Measurements from ENCODE around the gene CAPN10. TPM values are rescaled to one million over a fixed set of nuclear protein-coding genes. Genes with fewer than 3 reads are reported as not detected.

CAPN10 gene
- polyA plus RNA-seq, 3 donors: 7.3 to 57.0 (median 7.4) TPM

- no peak for TF ChIP-seq CTCF (IDR thresholded peaks at IDR 0.05)
- WGBS (ENCODE audit: insufficient coverage): 97% methylated on average over 29 of the region's 34 CpGs
- peaks cover 39% of the 10 kb centered on the region for H4K20me1 ChIP-seq (ENCODE audit: insufficient read depth, low read length)
- H3K4me2 ChIP-seq (replicated peaks; ENCODE audit: extremely low read depth, low read length, poor library complexity, severe bottlenecking): no peak overlapping the region
- intact Hi-C loops (cut with micrococcal nuclease): no loop called here
- DNase-seq: no peak
- H3K27ac ChIP-seq (ENCODE audit: low read depth in 1 of 2, low read length in 2 of 2): no peak overlapping the region
- H3K9me3 ChIP-seq (replicated peaks in 1 of 2; ENCODE audit: control insufficient read depth in 1 of 2, insufficient read depth in 1 of 2, low read length in 2 of 2): no peaks in the 10 kb centered on the region
- no peak overlapping the region for H3K4me3 ChIP-seq (replicated peaks in 1 of 3; ENCODE audit: low read depth in 2 of 3, low read length in 3 of 3)
- Mint-ChIP-seq H3K27ac (no peak overlapping the region), H3K4me1 (no peaks in the 10 kb centered on the region), H3K27me3 (ENCODE audit: low read depth in 3 of 3) (no peaks in the 10 kb centered on the region), H3K9me3 (no peaks in the 10 kb centered on the region), H3K4me3 (no peak overlapping the region), H3K36me3 (peaks cover 51 to 92% of the 10 kb centered on the region in 2 donors)
- H3K36me3 ChIP-seq (replicated peaks in 1 of 2; ENCODE audit: control insufficient read depth in 1 of 2, insufficient read depth in 2 of 2, low read length in 2 of 2): peaks cover 81 to 100% of the 10 kb centered on the region in 2 donors
- H2AFZ ChIP-seq (ENCODE audit: insufficient read depth, low read depth, low read length, poor library complexity, severe bottlenecking): no peak overlapping the region
- no peaks in the 10 kb centered on the region for H3K4me1 ChIP-seq (ENCODE audit: control insufficient read depth in 1 of 2, insufficient read depth in 2 of 2, low read length in 2 of 2)
- no peak overlapping the region for H3K9ac ChIP-seq (ENCODE audit: insufficient read depth, low read length, poor library complexity, severe bottlenecking)
- H3K27me3 ChIP-seq (ENCODE audit: control insufficient read depth in 2 of 2, insufficient read depth in 2 of 2, low read length in 2 of 2): no peaks in the 10 kb centered on the region
- peaks cover 35% of the 10 kb centered on the region for H3K79me2 ChIP-seq (ENCODE audit: insufficient read depth, low read length)
These were observed 8.2 kb downstream of the CAPN10 start for GRCh38 chr2:240594511-240595380.

- peak; percentile 27 to 39 (median 37) for DNase-seq
- peak overlapping the region in 3 of 7 donors; percentile 24 to 50 (median 27) for H3K27ac Mint-ChIP-seq
These were observed 9.0 kb downstream of the CAPN10 start for GRCh38 chr2:240595381-240596079.

More at GRCh38 chr2:240595381-240596079, 9.0 kb downstream of the CAPN10 start:
- H3K9ac ChIP-seq (ENCODE audit: insufficient read depth, low read length, poor library complexity, severe bottlenecking): no peak overlapping the region
- Mint-ChIP-seq H3K36me3 (peaks cover 53 to 91% of the 10 kb centered on the region in 2 donors), H3K4me1 (no peaks in the 10 kb centered on the region), H3K9me3 (no peaks in the 10 kb centered on the region), H3K4me3 (no peak overlapping the region), H3K27me3 (ENCODE audit: low read depth in 3 of 3) (no peaks in the 10 kb centered on the region)
- H3K79me2 ChIP-seq (ENCODE audit: insufficient read depth, low read length): peaks cover 27% of the 10 kb centered on the region
- H3K4me2 ChIP-seq (replicated peaks; ENCODE audit: extremely low read depth, low read length, poor library complexity, severe bottlenecking): no peak overlapping the region
- no peaks in the 10 kb centered on the region for H3K27me3 ChIP-seq (ENCODE audit: control insufficient read depth in 2 of 2, insufficient read depth in 2 of 2, low read length in 2 of 2)
- H2AFZ ChIP-seq (ENCODE audit: insufficient read depth, low read depth, low read length, poor library complexity, severe bottlenecking): no peak overlapping the region
- H3K4me3 ChIP-seq (replicated peaks in 1 of 3; ENCODE audit: low read depth in 2 of 3, low read length in 3 of 3): no peak overlapping the region
- H3K9me3 ChIP-seq (replicated peaks in 1 of 2; ENCODE audit: control insufficient read depth in 1 of 2, insufficient read depth in 1 of 2, low read length in 2 of 2): no peaks in the 10 kb centered on the region
- peaks cover 80 to 100% of the 10 kb centered on the region in 2 donors for H3K36me3 ChIP-seq (replicated peaks in 1 of 2; ENCODE audit: control insufficient read depth in 1 of 2, insufficient read depth in 2 of 2, low read length in 2 of 2)
- no peaks in the 10 kb centered on the region for H3K4me1 ChIP-seq (ENCODE audit: control insufficient read depth in 1 of 2, insufficient read depth in 2 of 2, low read length in 2 of 2)
- TF ChIP-seq CTCF (IDR thresholded peaks at IDR 0.05): peak; percentile 54
- WGBS (ENCODE audit: insufficient coverage): 81% methylated on average over 18 of the region's 18 CpGs
- no peak overlapping the region for H3K27ac ChIP-seq (ENCODE audit: low read depth in 1 of 2, low read length in 2 of 2)
- intact Hi-C loops (cut with micrococcal nuclease): no loop called here
- peaks cover 38% of the 10 kb centered on the region for H4K20me1 ChIP-seq (ENCODE audit: insufficient read depth, low read length)
